Astrocyte (in vitro differentiated cells and primary cell): Measurements from ENCODE around the gene NPFFR1.

Experiments
- CTCF ChIP-seq: IDR thresholded peaks from 2 replicates; pipeline ENCODE4 v1.5.1; 2011; ENCODE audit warnings: low read depth, mild to moderate bottlenecking, inconsistent platforms, low read length, moderate library complexity; ENCODE audit not compliant: insufficient read depth
- EZH2 ChIP-seq: IDR thresholded peaks from 2 replicates; pipeline ENCODE4 v1.6.1; 2012; ENCODE audit warnings: mild to moderate bottlenecking, low read length, inconsistent platforms; ENCODE audit not compliant: insufficient read depth

- TF ChIP-seq CTCF (no peak), EZH2 (no peak)
Measured at GRCh38 chr10:70270952-70271351, 12.9 kb downstream of the NPFFR1 start.
